Activated gamma-delta T cell (primary cell): Measurements from ENCODE around the gene SMIM8.

Experiments used
- DNase-seq: peaks from one replicate; lab custom pipeline; 2025; lab: John Stamatoyannopoulos, UW

Gene SMIM8

DNA sequence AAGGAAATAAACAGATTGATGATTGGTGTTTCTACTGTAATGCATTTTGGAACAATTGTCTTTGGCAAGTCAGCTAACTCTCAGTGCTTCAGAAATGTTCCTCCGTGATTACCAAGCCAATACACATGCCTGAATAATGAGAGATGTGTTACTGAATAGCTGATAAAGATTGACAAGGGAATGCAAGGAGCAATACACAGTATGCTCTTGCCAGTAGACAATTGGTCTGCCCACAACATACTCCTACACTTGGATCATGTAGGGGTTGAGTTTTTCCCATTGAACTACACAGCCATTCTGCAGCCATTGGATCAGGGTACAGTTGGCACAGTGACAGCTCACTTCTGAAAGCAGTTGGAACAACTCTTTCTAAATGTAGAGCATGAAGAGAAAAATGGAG is 12.3 kb downstream of the SMIM8 start:
- no peak for DNase-seq

GRCh38 chr6:87336367-87336766 is 14.0 kb downstream of the SMIM8 start:
- DNase-seq, result no peak

DNA sequence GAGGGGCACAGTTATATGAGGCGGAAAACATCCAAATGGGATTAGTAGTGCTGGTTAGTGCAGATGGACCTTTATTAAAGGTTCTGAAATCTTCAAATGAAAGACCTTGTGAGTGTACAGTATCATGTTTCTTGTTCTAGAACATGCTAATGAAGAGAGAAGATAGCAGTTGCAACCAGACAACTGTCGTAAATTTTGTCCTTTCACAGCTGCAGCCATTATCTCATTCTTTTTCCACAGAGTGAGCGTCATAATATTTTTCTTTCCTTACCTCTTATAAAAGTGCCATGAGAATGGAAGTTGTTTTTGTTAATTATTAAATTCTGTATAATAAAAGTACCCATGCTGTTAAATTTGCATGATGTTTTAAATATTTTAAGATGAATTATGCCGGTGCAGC is 17.8 kb downstream of the SMIM8 start:
- DNase-seq, result no peak

DNA sequence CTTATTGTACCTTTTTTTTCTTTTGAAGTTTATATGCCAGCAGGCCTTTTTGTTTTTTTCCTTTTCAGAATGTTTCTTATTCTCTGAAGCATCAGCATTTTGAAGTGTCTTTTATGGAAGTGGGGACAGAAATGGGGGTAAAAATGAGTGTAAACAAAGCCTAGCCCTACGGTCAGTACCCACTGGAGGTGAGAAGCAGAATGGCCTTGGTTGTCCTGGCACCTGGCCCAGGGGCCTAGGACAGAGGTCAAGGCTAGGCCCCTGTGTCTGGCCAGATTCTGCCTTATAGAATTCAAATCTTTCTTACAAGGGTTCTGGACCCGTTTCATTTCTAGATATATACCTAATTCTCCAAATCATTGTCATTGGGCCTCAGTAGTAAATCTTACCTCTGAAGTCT is 18.8 kb downstream of the SMIM8 start:
- no peak for DNase-seq

- no peak for DNase-seq
Observed at GRCh38 chr6:87341899-87342298, 19.5 kb downstream of the SMIM8 start.

DNA sequence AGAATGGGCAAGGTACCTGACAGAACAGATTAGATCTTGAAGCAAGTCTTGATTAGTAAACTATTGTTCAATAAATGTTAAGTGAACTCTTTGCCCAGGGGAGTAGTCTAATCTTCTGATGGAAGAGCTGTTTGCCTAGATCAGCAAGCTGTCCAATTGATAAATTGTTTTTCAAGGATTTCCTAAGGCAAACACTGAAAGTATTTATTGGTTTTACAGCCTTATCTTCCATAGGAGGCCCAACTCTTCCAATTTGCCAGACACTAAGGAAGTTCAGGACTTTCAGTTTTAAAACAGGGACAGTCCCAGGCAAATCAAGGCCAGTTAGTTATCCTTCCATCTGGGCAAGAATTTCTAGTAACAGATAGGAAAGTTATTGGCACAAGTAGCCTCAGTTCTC is 20.4 kb downstream of the SMIM8 start:
- DNase-seq, result no peak

DNA sequence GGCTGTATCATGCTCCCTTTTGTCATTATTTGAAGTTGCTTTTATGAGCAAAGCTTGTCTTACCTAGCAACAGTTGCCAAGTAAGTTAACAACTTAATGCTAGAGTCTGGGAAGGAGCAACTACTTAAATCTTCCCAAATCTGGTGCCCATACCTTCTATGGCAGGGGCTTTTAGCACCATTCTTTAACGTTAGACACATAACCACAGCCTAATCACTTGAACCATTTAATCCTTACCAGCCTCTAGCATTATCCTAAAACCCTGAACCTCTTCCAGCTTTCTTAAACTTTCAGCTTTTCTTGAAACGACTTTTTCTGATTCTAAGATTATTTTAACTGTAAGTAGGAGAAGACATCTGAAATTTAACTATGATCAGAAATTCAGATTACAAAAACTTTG is 22.3 kb downstream of the SMIM8 start, which contains the start of gene C6orf163:
Gene C6orf163, plus strand, starts transcription at position 83 of the 400 bp plus-strand sequence. Its CDS starts 287 bp downstream, at position 370.
- DNase-seq, result no peak

GRCh38 chr6:87346700-87347099 is 24.3 kb downstream of the SMIM8 start:
- DNase-seq, result no peak

GRCh38 chr6:87349896-87350295 is 27.5 kb downstream of the SMIM8 start:
- no peak for DNase-seq

GRCh38 chr6:87350516-87350915 is 28.1 kb downstream of the SMIM8 start:
- no peak for DNase-seq

DNA sequence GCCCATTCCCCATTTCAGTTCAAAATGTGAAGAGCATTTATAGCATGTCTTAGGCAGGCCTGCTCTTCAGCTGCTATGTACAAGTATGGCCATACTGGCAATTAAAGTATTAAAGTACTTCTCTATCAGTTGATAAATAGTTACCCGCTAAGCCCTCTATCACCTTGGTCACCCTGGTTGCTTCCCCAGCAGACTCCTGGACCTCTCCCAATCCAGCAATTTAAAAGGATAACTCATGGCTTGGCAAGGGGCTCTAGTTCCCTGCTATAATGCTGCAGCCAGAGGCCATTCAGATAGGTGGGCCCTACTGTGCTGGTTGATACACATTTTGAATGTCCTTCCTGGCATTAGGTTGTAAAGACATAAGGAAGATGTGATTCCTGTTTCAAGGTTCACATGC is 29.2 kb downstream of the SMIM8 start:
- no peak for DNase-seq

- DNase-seq, result no peak
Observed at GRCh38 chr6:87356181-87356580, 33.8 kb downstream of the SMIM8 start.

- DNase-seq, result no peak
Observed at GRCh38 chr6:87357479-87358196, 35.2 kb downstream of the SMIM8 start.

GRCh38 chr6:87364602-87365252 is 42.3 kb downstream of the SMIM8 start:
- no peak for DNase-seq

DNA sequence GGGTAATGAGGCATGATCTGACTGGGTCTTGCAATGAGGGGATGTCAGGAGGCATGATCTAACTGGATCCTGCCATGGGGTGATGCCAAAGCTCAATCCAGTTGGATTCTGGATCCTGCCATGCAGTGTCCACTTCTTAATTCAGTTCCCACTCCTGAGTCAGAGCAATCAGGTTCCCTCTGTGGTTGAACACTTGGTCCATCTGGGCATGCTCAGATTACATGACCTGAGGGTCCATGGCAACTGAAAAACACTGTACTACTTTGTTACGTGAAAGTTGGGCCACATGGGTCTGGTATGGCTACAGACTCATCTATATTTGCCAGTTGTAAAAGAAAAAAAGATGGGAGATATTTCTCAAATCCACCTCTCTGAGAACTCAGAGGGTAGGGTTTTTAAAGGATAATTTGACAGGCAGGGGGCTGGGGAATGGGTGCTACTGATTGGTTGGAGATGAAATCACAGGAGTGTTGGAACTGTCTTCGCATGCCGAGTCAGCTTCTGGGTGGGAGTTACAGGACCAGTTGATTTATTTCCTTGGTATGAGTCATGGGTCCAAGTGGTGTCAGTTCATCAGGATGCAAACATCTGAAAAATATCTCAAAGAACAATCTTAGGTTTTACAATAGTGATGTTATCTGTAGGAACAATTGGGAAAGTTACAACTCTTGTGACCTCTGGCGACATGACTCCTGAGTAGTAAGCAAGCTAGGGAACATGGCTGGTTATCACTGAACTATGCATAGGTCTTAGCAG is 43.9 kb downstream of the SMIM8 start:
- no peak for DNase-seq

- DNase-seq, result no peak
Observed at GRCh38 chr6:87366899-87367298, 44.5 kb downstream of the SMIM8 start.

DNA sequence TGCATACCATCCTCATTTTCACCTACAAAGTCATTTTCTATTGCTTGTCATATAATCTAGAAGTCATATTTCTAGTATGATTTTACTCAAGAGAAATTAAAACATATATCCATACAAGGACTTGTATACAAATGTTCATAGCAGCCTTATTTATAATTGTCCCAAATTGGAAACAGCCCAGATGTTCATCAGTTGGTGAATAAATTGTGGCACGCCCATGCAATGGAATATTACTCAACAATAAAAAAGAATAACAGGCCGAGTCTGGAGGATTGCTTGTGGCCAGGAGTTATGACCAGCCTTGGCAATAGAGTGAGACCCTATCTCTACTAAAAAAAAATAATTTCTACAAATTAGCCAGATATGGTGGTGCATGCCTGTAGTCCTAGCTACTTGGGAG is 51.0 kb downstream of the SMIM8 start:
- DNase-seq, result no peak

DNA sequence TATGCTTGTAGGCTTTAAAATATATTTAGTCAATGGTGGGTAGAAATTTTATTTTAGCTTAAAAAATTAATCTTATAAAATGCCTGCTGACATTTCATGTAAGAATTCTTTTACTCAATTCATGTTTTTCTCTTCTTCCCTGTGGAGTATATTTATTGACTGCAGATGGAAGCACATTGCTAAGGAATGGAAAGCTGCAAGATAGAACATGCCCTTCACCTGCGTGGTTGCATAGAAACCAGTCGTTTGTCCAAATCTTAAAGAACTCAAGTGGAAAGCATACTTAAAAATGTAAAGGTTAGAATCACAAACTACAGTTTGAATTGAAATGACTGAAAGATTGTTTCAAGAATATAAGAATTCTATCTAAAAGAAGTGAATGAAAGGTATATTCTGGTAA is 52.9 kb downstream of the SMIM8 start:
- DNase-seq, result no peak

DNA sequence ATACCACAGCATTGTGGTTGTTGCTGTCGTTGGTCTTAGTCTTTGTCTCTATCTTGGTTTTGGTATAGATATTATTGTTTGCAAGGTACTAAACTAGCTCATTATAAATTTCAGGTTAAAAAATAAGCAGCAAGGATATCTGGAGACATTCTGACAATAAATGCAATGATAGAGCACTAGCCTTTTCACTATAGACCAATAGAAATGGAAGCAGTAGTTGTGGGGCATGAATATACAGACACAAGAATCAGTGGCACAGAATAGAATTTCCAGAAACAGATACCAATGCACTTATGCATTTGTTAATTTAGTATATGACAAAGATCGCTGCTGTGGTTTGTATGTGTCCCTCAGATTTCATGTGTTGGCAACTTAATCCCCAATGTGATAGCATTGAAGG is 54.3 kb downstream of the SMIM8 start:
- no peak for DNase-seq

DNA sequence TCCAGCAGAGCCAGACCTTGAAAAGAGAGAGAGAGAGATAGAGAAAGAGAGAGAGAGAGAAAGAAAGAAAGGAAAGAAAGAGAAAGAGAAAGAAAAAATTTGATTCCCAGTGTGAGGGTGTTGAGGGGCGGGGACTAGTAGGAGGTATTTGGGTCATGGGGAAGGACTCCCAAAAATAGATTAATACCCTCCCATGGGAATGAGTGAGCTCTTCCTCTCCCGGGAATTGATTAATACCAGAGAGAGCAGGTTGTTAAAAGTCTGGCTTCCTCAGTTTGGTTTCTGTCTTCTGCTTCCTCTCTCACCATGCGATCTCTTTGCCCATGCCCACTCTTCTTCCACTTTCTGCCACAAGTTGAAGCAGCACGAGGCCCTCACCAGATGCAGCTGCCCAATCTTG is 56.6 kb downstream of the SMIM8 start:
- no peak for DNase-seq

- no peak for DNase-seq
Observed at GRCh38 chr6:87382861-87383260, 60.5 kb downstream of the SMIM8 start.

DNA sequence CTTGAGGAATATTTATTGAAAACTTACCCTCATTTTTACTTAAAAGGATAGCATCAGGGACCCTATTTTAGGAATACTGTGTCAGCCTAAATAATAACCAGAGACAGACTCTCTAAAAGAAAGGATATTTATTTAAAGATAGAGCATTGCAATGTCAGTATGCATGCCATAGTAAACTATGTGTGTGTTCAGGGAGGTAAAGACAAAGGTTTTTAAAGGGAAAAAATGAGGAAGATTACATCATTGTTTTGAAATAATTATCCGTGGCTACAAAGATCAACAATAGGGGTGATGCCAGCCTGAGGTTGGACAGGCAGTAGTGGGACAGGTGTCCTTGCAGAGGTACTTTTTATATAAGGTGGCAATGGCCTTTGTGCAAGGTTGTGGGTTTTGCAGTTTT is 61.6 kb downstream of the SMIM8 start:
- no peak for DNase-seq

- no peak for DNase-seq
Observed at GRCh38 chr6:87384449-87384848, 62.1 kb downstream of the SMIM8 start.
